H1 (cell line): Measurements from ENCODE around the gene MAGEA12. TPM values are rescaled to one million over a fixed set of nuclear protein-coding genes. Genes with fewer than 3 reads are reported as not detected.

Experiments
- CTCF ChIA-PET: fragments of 300-600 bp; sonication (Branson Sonifier 250); formaldehyde crosslinking; loops from one replicate; lab custom pipeline; 2021; ENCODE audit not compliant: partially characterized antibody; lab: Charles Lee
- POLR2A ChIA-PET: fragments of 300-600 bp; sonication (Branson Sonifier 250); formaldehyde crosslinking; loops from one replicate; lab custom pipeline; 2021; ENCODE audit warnings: inconsistent platforms; ENCODE audit not compliant: partially characterized antibody; lab: Charles Lee
- DNase-seq, 2 experiments: peaks; one replicate each; pipeline versions ENCODE4 v3.0.0 to v3.0.0-alpha.2; 2010 to 2022; ENCODE audit warnings: low spot score in 2 of 2, low read depth in 1 of 2, mixed read lengths in 1 of 2
- FAIRE-seq: peaks from 2 replicates; lab custom pipeline; 2011; peaks lifted over from hg19 to GRCh38; lab: Jason Lieb, UNC
- H2AFZ ChIP-seq: 2 replicates; pipeline ENCODE4 v1.8.1; 2012; ENCODE audit warnings: low read length, inconsistent platforms
- H2AK5ac ChIP-seq: 2 replicates; pipeline ENCODE4 v1.6.1; 2013; ENCODE audit warnings: low read depth, low read length
- H2BK120ac ChIP-seq: replicated peaks from 2 replicates; pipeline ENCODE3; 2013; ENCODE audit warnings: low read depth, low read length, inconsistent platforms
- H2BK12ac ChIP-seq: 2 replicates; pipeline ENCODE4 v1.6.1; 2013; ENCODE audit warnings: low read depth, low read length
- H2BK15ac ChIP-seq: 2 replicates; pipeline ENCODE4 v1.6.1; 2013; ENCODE audit warnings: low read length
- H2BK20ac ChIP-seq: 2 replicates; pipeline ENCODE4 v1.6.1; 2013; ENCODE audit warnings: low read length
- H2BK5ac ChIP-seq: 2 replicates; pipeline ENCODE4 v1.6.1; 2013; ENCODE audit warnings: low read depth, low read length
- H3K14ac ChIP-seq: 2 replicates; pipeline ENCODE4 v1.6.1; 2013; ENCODE audit warnings: inconsistent platforms; ENCODE audit not compliant: insufficient read length
- H3K18ac ChIP-seq: 2 replicates; pipeline ENCODE4 v1.6.1; 2013; ENCODE audit warnings: low read length; ENCODE audit errors: extremely low read depth
- H3K23ac ChIP-seq: 2 replicates; pipeline ENCODE4 v1.6.1; 2013; ENCODE audit warnings: inconsistent platforms; ENCODE audit not compliant: insufficient read length
- H3K23me2 ChIP-seq: 2 replicates; pipeline ENCODE4 v1.6.1; 2013; ENCODE audit warnings: low read depth, low read length
- H3K27ac ChIP-seq: 2 replicates; pipeline ENCODE4 v1.6.1; 2011; ENCODE audit warnings: low read depth, low read length, inconsistent platforms
- H3K27me3 ChIP-seq, 4 experiments: replicated peaks in 1 of 4; 1 replicate in 1 of 4; 2 replicates in 3 of 4; pipeline versions ENCODE4 v1.6.1 to v1.8.1; 2011 to 2013; ENCODE audit warnings: low read length in 3 of 4, mild to moderate bottlenecking in 3 of 4, inconsistent platforms in 2 of 4, mixed read lengths in 2 of 4, moderate library complexity in 1 of 4; ENCODE audit not compliant: control insufficient read depth in 3 of 4, insufficient read depth in 3 of 4; ENCODE audit errors: extremely low read depth in 1 of 4
- H3K36me3 ChIP-seq, 4 experiments: 2 replicates each; pipeline versions ENCODE4 v1.6.1 to v1.8.1; 2011 to 2013; ENCODE audit warnings: mild to moderate bottlenecking in 4 of 4, low read length in 3 of 4, moderate library complexity in 2 of 4, control low read depth in 1 of 4, inconsistent platforms in 1 of 4; ENCODE audit not compliant: insufficient read depth in 4 of 4, control insufficient read depth in 2 of 4
- H3K4ac ChIP-seq: replicated peaks from 2 replicates; pipeline ENCODE3; 2013; ENCODE audit warnings: low read length, low read depth, mixed read lengths, inconsistent platforms; ENCODE audit not compliant: insufficient read length
- H3K4me1 ChIP-seq, 4 experiments: replicated peaks in 1 of 4; 1 replicate in 1 of 4; 2 replicates in 3 of 4; pipeline versions ENCODE4 v1.6.1 to v1.8.1; 2011 to 2013; ENCODE audit warnings: low read length in 3 of 4, inconsistent platforms in 2 of 4, mixed read lengths in 1 of 4; ENCODE audit not compliant: insufficient read depth in 4 of 4, control insufficient read depth in 3 of 4
- H3K4me2 ChIP-seq, 2 experiments: 2 replicates each; pipeline versions ENCODE4 v1.6.1 to v1.8.1; 2011 to 2013; ENCODE audit warnings: low read depth in 2 of 2, low read length in 2 of 2, control low read depth in 1 of 2, inconsistent platforms in 1 of 2, mild to moderate bottlenecking in 1 of 2; ENCODE audit not compliant: insufficient read depth in 1 of 2
- H3K4me3 ChIP-seq, 4 experiments: fragments of 200-600, 300-600 bp in 1 of 4; sonication (generic), shearing (Covaris generic), sonication (Bioruptor Twin) in 1 of 4; 2 replicates each; pipeline versions ENCODE4 v1.5.1 to v1.8.1; 2011 to 2016; ENCODE audit warnings: low read length in 4 of 4, low read depth in 3 of 4, control low read depth in 2 of 4, inconsistent platforms in 2 of 4, mild to moderate bottlenecking in 2 of 4, mixed read lengths in 1 of 4, moderate library complexity in 1 of 4; ENCODE audit not compliant: insufficient read depth in 2 of 4; ENCODE audit errors: extremely low read depth in 1 of 4
- H3K56ac ChIP-seq: replicated peaks from 2 replicates; pipeline ENCODE3; 2013; ENCODE audit warnings: low read depth, mild to moderate bottlenecking, mixed read lengths, low read length, inconsistent platforms; ENCODE audit not compliant: insufficient read length
- H3K79me1 ChIP-seq: 2 replicates; pipeline ENCODE4 v1.6.1; 2013; ENCODE audit warnings: low read depth, low read length, control low read depth
- H3K79me2 ChIP-seq, 2 experiments: 2 replicates each; pipeline versions ENCODE4 v1.6.1 to v1.8.1; 2012 to 2013; ENCODE audit warnings: low read length in 2 of 2, mild to moderate bottlenecking in 2 of 2, inconsistent platforms in 1 of 2; ENCODE audit not compliant: insufficient read depth in 2 of 2, control insufficient read depth in 1 of 2
- H3K9ac ChIP-seq, 4 experiments: replicated peaks in 1 of 4; 1 replicate in 1 of 4; 2 replicates in 3 of 4; pipeline versions ENCODE4 v1.6.1 to v1.8.1; 2011 to 2013; ENCODE audit warnings: low read depth in 3 of 4, low read length in 3 of 4, control low read depth in 2 of 4, mild to moderate bottlenecking in 2 of 4, moderate library complexity in 2 of 4, inconsistent platforms in 1 of 4; ENCODE audit errors: extremely low read depth in 1 of 4
- H3K9me3 ChIP-seq, 2 experiments: 2 replicates each; pipeline versions ENCODE4 v1.6.1 to v1.8.1; 2012 to 2013; ENCODE audit warnings: mild to moderate bottlenecking in 2 of 2, moderate library complexity in 2 of 2, control low read depth in 1 of 2, inconsistent platforms in 1 of 2, low read depth in 1 of 2, low read length in 1 of 2, mixed read lengths in 1 of 2; ENCODE audit not compliant: insufficient read depth in 2 of 2
- H4K20me1 ChIP-seq, 2 experiments: replicated peaks in 1 of 2; 2 replicates each; pipeline versions ENCODE3 to v1.8.1; 2011 to 2013; ENCODE audit warnings: inconsistent platforms in 2 of 2, low read length in 2 of 2, mild to moderate bottlenecking in 1 of 2; ENCODE audit not compliant: insufficient read depth in 2 of 2, control insufficient read depth in 1 of 2
- H4K5ac ChIP-seq: 2 replicates; pipeline ENCODE4 v1.6.1; 2013; ENCODE audit warnings: low read length, low read depth, mixed read lengths, inconsistent platforms; ENCODE audit not compliant: insufficient read length
- H4K8ac ChIP-seq: 2 replicates; pipeline ENCODE4 v1.8.0; 2013; ENCODE audit warnings: mild to moderate bottlenecking, moderate library complexity, low read length, inconsistent platforms; ENCODE audit not compliant: insufficient read depth; ENCODE audit errors: extremely low read depth
- H4K91ac ChIP-seq: replicated peaks from 2 replicates; pipeline ENCODE3; 2013; ENCODE audit warnings: low read length, mixed read lengths, inconsistent platforms; ENCODE audit not compliant: insufficient read length
- BCL11A ChIP-seq, 2 experiments: IDR thresholded peaks; one replicate each; pipeline ENCODE4 v1.6.1; 2011; ENCODE audit warnings: low read depth in 2 of 2, low read length in 2 of 2, mild to moderate bottlenecking in 2 of 2
- BRCA1 ChIP-seq: IDR thresholded peaks from 2 replicates; pipeline ENCODE4 v1.6.1; 2012; ENCODE audit warnings: low read depth, low read length, improper control_type of control experiment
- FOSL1 ChIP-seq: IDR thresholded peaks from 2 replicates; pipeline ENCODE4 v1.6.1; 2011; ENCODE audit warnings: mild to moderate bottlenecking, low read depth, low read length, moderate library complexity; ENCODE audit not compliant: insufficient read depth
- HDAC2 ChIP-seq, 2 experiments: fragments of 300-600 bp in 1 of 2; sonication (generic) in 1 of 2; IDR thresholded peaks; 2 replicates each; pipeline ENCODE4 v1.6.1; 2011 to 2012; ENCODE audit warnings: low read depth in 2 of 2, low read length in 2 of 2, mild to moderate bottlenecking in 2 of 2, moderate library complexity in 2 of 2, borderline replicate concordance in 1 of 2, inconsistent platforms in 1 of 2
- KDM4A ChIP-seq: IDR thresholded peaks from one replicate; pipeline ENCODE4 v1.7.1; 2012; ENCODE audit warnings: low read depth, mild to moderate bottlenecking, moderate library complexity, low read length, inconsistent platforms; ENCODE audit not compliant: severe bottlenecking
- MAX ChIP-seq: IDR thresholded peaks from 2 replicates; pipeline ENCODE4 v1.6.1; 2012; ENCODE audit warnings: inconsistent platforms
- RNF2 ChIP-seq: fragments of 200-900, 300-1000 bp; sonication (generic); IDR thresholded peaks from 2 replicates; pipeline ENCODE4 v1.7.1; 2016; ENCODE audit warnings: borderline replicate concordance, low read depth, mild to moderate bottlenecking, antibody characterized with exemption, low read length; ENCODE audit not compliant: poor library complexity, severe bottlenecking; ENCODE audit errors: missing control alignments
- RXRA ChIP-seq: IDR thresholded peaks from 2 replicates; pipeline ENCODE4 v1.6.1; 2011; ENCODE audit warnings: low read depth, mild to moderate bottlenecking, low read length, moderate library complexity; ENCODE audit not compliant: insufficient read depth
- SIRT6 ChIP-seq: IDR thresholded peaks from one replicate; pipeline ENCODE4 v1.7.1; 2012; ENCODE audit warnings: low read length, inconsistent platforms
- SP2 ChIP-seq: IDR thresholded peaks from 2 replicates; pipeline ENCODE4 v1.6.1; 2012; ENCODE audit warnings: mild to moderate bottlenecking, low read length, inconsistent platforms
- TCF12 ChIP-seq: IDR thresholded peaks from 2 replicates; pipeline ENCODE4 v1.6.1; 2011; ENCODE audit warnings: low read depth, mild to moderate bottlenecking, low read length
- USF2 ChIP-seq: IDR thresholded peaks from 2 replicates; pipeline ENCODE4 v1.6.1; 2011; ENCODE audit warnings: low read length, improper control_type of control experiment
- WGBS, 2 experiments: shearing (Covaris generic) in 1 of 2; methylation state at CpG; one replicate each; pipeline versions ENCODE4 v1.1.6 to v1.1.7; 2013 to 2015; ENCODE audit warnings: low lambda C conversion rate in 2 of 2, mixed read lengths in 2 of 2, inconsistent platforms in 1 of 2, low coverage in 1 of 2, missing lambda C conversion rate in 1 of 2; ENCODE audit not compliant: insufficient replicate concordance in 2 of 2, insufficient coverage in 1 of 2, insufficient read length in 1 of 2; ENCODE audit errors: extremely low coverage in 1 of 2, missing lambda C conversion rate in 1 of 2; 5-methylcytosine and 5-hydroxymethylcytosine counted together
- polyA plus RNA-seq, 7 experiments: library from polyadenylated mRNA; depleted of rRNA in 3 of 7; stranded (reverse) in 5 of 7; unstranded in 2 of 7; fragments of >200 nt in 5 of 7; fragments of 200-250 nt in 2 of 7; gene quantifications; 1 replicate in 5 of 7; 2 replicates in 1 of 7; 4 replicates in 1 of 7; pipeline versions ENCODE4 v1.2.1 to v1.2.3, GENCODE V29; 2011 to 2013; ENCODE audit warnings: missing spikeins in 2 of 7, mixed read lengths in 2 of 7
- total RNA-seq: library from RNA; stranded (reverse); fragmentation: NEBNext Ultra II Directional; extraction: Animal tissue kit (Norgen Biotek cat#: 25700); gene quantifications from 2 replicates; pipeline ENCODE4 v1.2.1, GENCODE V29; 2021

MAGEA12 gene
- total and polyA plus RNA-seq, 2 of the 8 experiments (the other 6 are each of a cell fraction or from before 2014, with no cell fraction given): not detected

GRCh38 chrX:152735860-152736511 lies 2.4 kb downstream of the MAGEA12 start:
- no peak overlapping the region for H3K14ac ChIP-seq
- H2BK15ac ChIP-seq: no peak overlapping the region
- ChIA-PET CTCF (no interaction called here), POLR2A (no interaction called here)
- no peak overlapping the region for H3K56ac ChIP-seq
- H2AK5ac ChIP-seq: no peak overlapping the region
- H3K4me2 ChIP-seq: no peak overlapping the region
- H3K4ac ChIP-seq: no peak overlapping the region
- H4K20me1 ChIP-seq: no peaks in the 10 kb centered on the region
- 95% methylated on average over 5 of the region's 12 CpGs; no CpG with 5 or more reads in 1 of the 2 experiments for WGBS, 2 experiments
- no peak overlapping the region for H4K91ac ChIP-seq
- no peak overlapping the region for H2BK120ac ChIP-seq
- H3K27ac ChIP-seq: no peak overlapping the region
- H2BK5ac ChIP-seq: no peak overlapping the region
- H3K23me2 ChIP-seq: no peaks in the 10 kb centered on the region
- DNase-seq (no peak), FAIRE-seq (no peak)
- no peaks in the 10 kb centered on the region for H3K4me1 ChIP-seq
- no peak overlapping the region for H3K4me3 ChIP-seq
- no peak overlapping the region for H3K18ac ChIP-seq
- H3K79me1 ChIP-seq: no peaks in the 10 kb centered on the region
- no peak overlapping the region for H3K23ac ChIP-seq
- H2AFZ ChIP-seq: no peak overlapping the region
- no peaks in the 10 kb centered on the region for H3K79me2 ChIP-seq
- no peaks in the 10 kb centered on the region for H3K27me3 ChIP-seq
- no peak overlapping the region for H2BK12ac ChIP-seq
- no peak overlapping the region for H4K5ac ChIP-seq
- no peaks in the 10 kb centered on the region for H3K36me3 ChIP-seq
- no peak overlapping the region for H3K9ac ChIP-seq
- H4K8ac ChIP-seq: no peak overlapping the region; the same call in 1 of the 2 replicates
- no peaks in the 10 kb centered on the region for H3K9me3 ChIP-seq
- no peak overlapping the region for H2BK20ac ChIP-seq
- TF ChIP-seq FOSL1 (no peak), MAX (no peak), HDAC2 (IDR thresholded peaks at IDR 0.05; ENCODE audit: borderline replicate concordance in 1 of 2, low read depth in 2 of 2, low read length in 2 of 2) (no peak), TCF12 (no peak), RNF2 (no peak), SP2 (no peak), BRCA1 (no peak), BCL11A (IDR thresholded peaks at IDR 0.05; ENCODE audit: low read depth in 2 of 2, low read length in 2 of 2) (no peak), USF2 (no peak), RXRA (no peak), KDM4A (no peak), SIRT6 (no peak)
